GM19239 (cell line): ENCODE measurements around the gene FAM83D.
A peak's percentile ranks its signal among the peaks of the same experiment; 100 is the strongest.

ENCODE experiments used
- DNase-seq: peaks from one replicate; pipeline ENCODE4 v3.0.0; 2011; ENCODE audit warnings: low spot score; ENCODE audit not compliant: insufficient read length
- FAIRE-seq: peaks from 2 replicates; lab custom pipeline; 2011; peaks lifted over from hg19 to GRCh38; lab: Jason Lieb, UNC

FAM83D gene

GRCh38 chr20:38961530-38962043 is 35.4 kb downstream of the FAM83D start:
- DNase-seq (no peak), FAIRE-seq (no peak)

GRCh38 chr20:38962044-38962927 is 36.1 kb downstream of the FAM83D start, which contains the start of gene DHX35:
Gene DHX35 (plus strand): TSS chr20:38962344. CDS start chr20:38962368, 24 bp downstream.
- FAIRE-seq = peak; percentile 88

GRCh38 chr20:38962928-38963401 is 36.7 kb downstream of the FAM83D start:
- DNase-seq = no peak
- FAIRE-seq = no peak

More at GRCh38 chr20:38962044-38962927, 36.1 kb downstream of the FAM83D start, which contains the start of gene DHX35:
- peak; percentile 92 for DNase-seq

GRCh38 chr20:38963745-38964144 is 37.5 kb downstream of the FAM83D start:
- FAIRE-seq = no peak

GRCh38 chr20:38965264-38965663 is 39.0 kb downstream of the FAM83D start:
- no peak for FAIRE-seq
- DNase-seq = no peak

More at GRCh38 chr20:38963745-38964144, 37.5 kb downstream of the FAM83D start:
- DNase-seq = no peak

GRCh38 chr20:38968090-38968489 is 41.9 kb downstream of the FAM83D start:
- FAIRE-seq = no peak

GRCh38 chr20:38969708-38970107 is 43.5 kb downstream of the FAM83D start:
- no peak for FAIRE-seq

More at GRCh38 chr20:38968090-38968489, 41.9 kb downstream of the FAM83D start:
- DNase-seq = no peak

GRCh38 chr20:38970302-38970701 is 44.1 kb downstream of the FAM83D start:
- FAIRE-seq (no peak), DNase-seq (no peak)

More at GRCh38 chr20:38969708-38970107, 43.5 kb downstream of the FAM83D start:
- DNase-seq = no peak

- no peak for DNase-seq
These were observed 46.9 kb downstream of the FAM83D start for GRCh38 chr20:38973107-38973506.

GRCh38 chr20:38973645-38974044 is 47.4 kb downstream of the FAM83D start:
- FAIRE-seq = no peak
- DNase-seq = no peak

More at GRCh38 chr20:38973107-38973506, 46.9 kb downstream of the FAM83D start:
- FAIRE-seq = no peak

GRCh38 chr20:38975539-38976120 is 49.4 kb downstream of the FAM83D start:
- FAIRE-seq (no peak), DNase-seq (no peak)

GRCh38 chr20:38979434-38979833 is 53.2 kb downstream of the FAM83D start:
- no peak for FAIRE-seq
- no peak for DNase-seq

GRCh38 chr20:38979842-38980241 is 53.6 kb downstream of the FAM83D start:
- FAIRE-seq (no peak), DNase-seq (no peak)

GRCh38 chr20:38982291-38982690 is 56.1 kb downstream of the FAM83D start:
- DNase-seq (no peak), FAIRE-seq (peak; percentile 40)

GRCh38 chr20:38985060-38985459 is 58.8 kb downstream of the FAM83D start:
- no peak for FAIRE-seq

GRCh38 chr20:38985603-38986170 is 59.5 kb downstream of the FAM83D start:
- FAIRE-seq = peak; percentile 92
- DNase-seq = no peak

More at GRCh38 chr20:38985060-38985459, 58.8 kb downstream of the FAM83D start:
- no peak for DNase-seq

GRCh38 chr20:38986663-38987062 is 60.4 kb downstream of the FAM83D start:
- DNase-seq (no peak), FAIRE-seq (peak; percentile 88)

- FAIRE-seq (peak; percentile 99), DNase-seq (peak; percentile 50)
These were observed 61.6 kb downstream of the FAM83D start for GRCh38 chr20:38987777-38988176.

- DNase-seq (no peak), FAIRE-seq (no peak)
These were observed 64.5 kb downstream of the FAM83D start for GRCh38 chr20:38990728-38991127.
